ENCODE measurements around the gene DUSP5. TPM values are rescaled to one million over a fixed set of nuclear protein-coding genes. Genes with fewer than 3 reads are reported as not detected.

Gene DUSP5
- total and polyA plus RNA-seq, 2 of the 8 experiments (the other 6 are each of a cell fraction or from before 2014, with no cell fraction given): 13.6 to 30.3 TPM

DNA sequence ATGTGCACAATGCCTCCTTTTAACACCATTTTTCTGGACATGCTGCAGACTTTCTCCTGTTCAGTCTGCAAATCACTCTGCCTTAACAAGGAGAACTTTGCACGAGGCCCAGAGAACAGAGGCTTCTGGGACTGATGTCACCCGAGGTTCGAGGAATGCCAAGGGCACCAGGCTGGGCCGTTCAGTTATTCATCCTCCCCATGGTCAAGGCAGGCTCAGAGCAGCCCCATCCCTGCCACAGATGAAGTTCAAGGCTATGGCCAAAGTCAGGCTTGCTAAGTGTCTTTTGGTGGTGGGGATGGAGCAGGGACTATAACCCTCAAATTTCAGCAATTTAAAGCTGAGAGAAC lies 9.4 kb upstream of the DUSP5 start:
- no peak overlapping the region for H3K4ac ChIP-seq (replicated peaks; ENCODE audit: insufficient read length, low read depth, low read length)
- no peak overlapping the region for H4K5ac ChIP-seq (ENCODE audit: insufficient read length, low read depth, low read length)
- H4K8ac ChIP-seq (ENCODE audit: extremely low read depth, insufficient read depth, low read length): no peak overlapping the region
- WGBS, 2 experiments (ENCODE audit: extremely low coverage in 1 of 2, insufficient coverage in 1 of 2, insufficient read length in 1 of 2, insufficient replicate concordance in 2 of 2, low coverage in 1 of 2, low lambda C conversion rate in 2 of 2, missing lambda C conversion rate in 1 of 2): 86% methylated on average over 4 of the region's 4 CpGs; no CpG with 5 or more reads in 1 of the 2 experiments
- FAIRE-seq (no peak), DNase-seq (ENCODE audit: low read depth in 1 of 2, low spot score in 2 of 2) (no peak)
- no peaks in the 10 kb centered on the region for H3K23me2 ChIP-seq (ENCODE audit: low read depth, low read length)
- peak overlapping the region; percentile 12 for H4K91ac ChIP-seq (replicated peaks; ENCODE audit: insufficient read length, low read length)
- H3K9ac ChIP-seq (replicated peaks in 1 of 4; ENCODE audit: extremely low read depth in 1 of 4, low read depth in 3 of 4, low read length in 3 of 4): no peak overlapping the region
- peak overlapping the region; percentile 12; the same call in 1 of the 2 replicates for H3K18ac ChIP-seq (ENCODE audit: extremely low read depth, low read length)
- H2BK5ac ChIP-seq (ENCODE audit: low read depth, low read length): peak overlapping the region; percentile 83; the same call in 1 of the 2 replicates
- peak overlapping the region; percentile 25 for H2BK120ac ChIP-seq (replicated peaks; ENCODE audit: low read depth, low read length)
- H2BK20ac ChIP-seq (ENCODE audit: low read length): peak overlapping the region; percentile 77; the same call in 1 of the 2 replicates
- ChIA-PET POLR2A (ENCODE audit: partially characterized antibody) (interaction anchor here (1.3 to 8.9 kb wide), 2 partner anchors 10 to 76 kb away, joined by 3 to 56 read pairs; partner anchors contain the start of gene DUSP5), CTCF (ENCODE audit: partially characterized antibody) (interaction anchor here (0.6 to 1.6 kb wide), 5 partner anchors 10 to 177 kb away, joined by 3 to 4 read pairs (median 3); no protein-coding TSS in a partner anchor)
- H4K20me1 ChIP-seq (replicated peaks in 1 of 2; ENCODE audit: control insufficient read depth in 1 of 2, insufficient read depth in 2 of 2, low read length in 2 of 2): no peaks in the 10 kb centered on the region
- no peak overlapping the region for H3K23ac ChIP-seq (ENCODE audit: insufficient read length)
- no peak overlapping the region for H3K14ac ChIP-seq (ENCODE audit: insufficient read length)
- peaks cover 9 to 15% (median 11%) of the 10 kb centered on the region in 4 experiments for H3K4me1 ChIP-seq (replicated peaks in 1 of 4; ENCODE audit: control insufficient read depth in 3 of 4, insufficient read depth in 4 of 4, low read length in 3 of 4)
- no peaks in the 10 kb centered on the region for H3K36me3 ChIP-seq (ENCODE audit: control insufficient read depth in 2 of 4, insufficient read depth in 4 of 4, low read length in 3 of 4)
- no peak overlapping the region; a peak in 1 of 4 replicates for H3K4me2 ChIP-seq (ENCODE audit: insufficient read depth in 1 of 2, low read depth in 2 of 2, low read length in 2 of 2)
- peak overlapping the region; percentile 97; the same call in 1 of the 2 replicates for H2BK12ac ChIP-seq (ENCODE audit: low read depth, low read length)
- no peaks in the 10 kb centered on the region for H3K79me2 ChIP-seq (ENCODE audit: control insufficient read depth in 1 of 2, insufficient read depth in 2 of 2, low read length in 2 of 2)
- H3K79me1 ChIP-seq (ENCODE audit: low read depth, low read length): no peaks in the 10 kb centered on the region
- TF ChIP-seq BCL11A (IDR thresholded peaks at IDR 0.05; ENCODE audit: low read depth in 2 of 2, low read length in 2 of 2): no peak
- TF ChIP-seq SAP30 (IDR thresholded peaks at IDR 0.05; ENCODE audit: insufficient read depth, insufficient replicate concordance, low read length): no peak
- no peak for TF ChIP-seq TBP (IDR thresholded peaks at IDR 0.05; ENCODE audit: low read depth, low read length)
- no peak for TF ChIP-seq SIN3A (conservative IDR thresholded peaks at IDR 0.05 in 1 of 2, IDR thresholded peaks at IDR 0.05 in 1 of 2; ENCODE audit: low read depth in 1 of 2, low read length in 2 of 2)
- TF ChIP-seq BRCA1 (IDR thresholded peaks at IDR 0.05; ENCODE audit: low read depth, low read length): no peak
- TF ChIP-seq NANOG (IDR thresholded peaks at IDR 0.05; ENCODE audit: insufficient read depth, low read depth, low read length, poor library complexity, severe bottlenecking): no peak
- TF ChIP-seq SP1 (IDR thresholded peaks at IDR 0.05; ENCODE audit: low read depth, low read length): no peak
- TF ChIP-seq TAF1 (IDR thresholded peaks at IDR 0.05; ENCODE audit: low read depth, low read length): no peak
- TF ChIP-seq FOSL1 (IDR thresholded peaks at IDR 0.05; ENCODE audit: insufficient read depth, low read depth, low read length): no peak
- TF ChIP-seq CHD1 (IDR thresholded peaks at IDR 0.05; ENCODE audit: low read depth, low read length): no peak
- H2AK5ac ChIP-seq (ENCODE audit: low read depth, low read length): 0 out of 2 replicates have a peak overlapping the region, but pooled peaks have one; percentile 49
- peak overlapping the region; percentile 24; the same call in 1 of the 2 replicates for H2BK15ac ChIP-seq (ENCODE audit: low read length)
- H3K9me3 ChIP-seq (ENCODE audit: insufficient read depth in 2 of 2, low read depth in 1 of 2, low read length in 1 of 2): no peaks in the 10 kb centered on the region
- no peak overlapping the region for H3K27ac ChIP-seq (ENCODE audit: low read depth, low read length)
- no peak overlapping the region for H3K56ac ChIP-seq (replicated peaks; ENCODE audit: insufficient read length, low read depth, low read length)
- H3K27me3 ChIP-seq (replicated peaks in 1 of 4; ENCODE audit: control insufficient read depth in 3 of 4, extremely low read depth in 1 of 4, insufficient read depth in 3 of 4, low read length in 3 of 4): no peaks in the 10 kb centered on the region
- no peak overlapping the region for H2AFZ ChIP-seq (ENCODE audit: low read length)
- H3K4me3 ChIP-seq (ENCODE audit: extremely low read depth in 1 of 4, insufficient read depth in 2 of 4, low read depth in 3 of 4, low read length in 4 of 4): no peak overlapping the region
